8988T (cell line): Measurements from ENCODE around the gene CCN5.

Experiments used
- DNase-seq: peaks from one replicate; pipeline ENCODE4 v3.0.0; 2011

Gene CCN5

DNA sequence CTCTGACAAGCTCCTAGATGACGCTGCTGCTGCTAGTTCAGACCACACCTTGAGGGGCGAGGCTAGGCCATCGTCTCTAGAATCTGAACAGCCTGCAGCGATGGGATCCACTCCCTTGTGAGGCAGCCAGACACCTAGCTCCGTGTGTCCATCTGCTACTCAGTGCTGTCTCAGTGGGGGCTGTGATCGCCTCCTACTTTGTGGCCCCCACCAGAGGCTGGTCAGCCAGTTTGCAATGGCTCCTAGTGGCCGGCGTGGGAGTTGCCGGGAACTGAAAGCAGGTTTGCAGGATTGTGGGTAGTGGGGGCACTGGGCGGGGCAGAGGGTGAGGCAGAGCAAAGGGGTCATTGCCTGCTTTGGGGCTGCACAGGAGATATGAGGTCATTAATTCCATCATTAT lies 2.8 kb downstream of the CCN5 start:
- DNase-seq: peak; percentile 63

DNA sequence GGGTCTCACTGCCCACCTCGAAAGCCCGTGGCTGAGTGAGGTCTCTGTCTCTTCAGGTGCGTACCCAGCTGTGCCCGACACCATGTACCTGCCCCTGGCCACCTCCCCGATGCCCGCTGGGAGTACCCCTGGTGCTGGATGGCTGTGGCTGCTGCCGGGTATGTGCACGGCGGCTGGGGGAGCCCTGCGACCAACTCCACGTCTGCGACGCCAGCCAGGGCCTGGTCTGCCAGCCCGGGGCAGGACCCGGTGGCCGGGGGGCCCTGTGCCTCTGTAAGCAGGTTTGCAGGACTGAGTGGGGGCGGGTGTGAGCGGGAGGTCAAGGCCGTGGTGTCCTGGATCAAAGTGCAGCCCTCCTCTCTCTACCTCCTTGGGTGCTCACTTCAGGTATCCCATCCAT lies 4.7 kb downstream of the CCN5 start:
- DNase-seq: no peak

DNA sequence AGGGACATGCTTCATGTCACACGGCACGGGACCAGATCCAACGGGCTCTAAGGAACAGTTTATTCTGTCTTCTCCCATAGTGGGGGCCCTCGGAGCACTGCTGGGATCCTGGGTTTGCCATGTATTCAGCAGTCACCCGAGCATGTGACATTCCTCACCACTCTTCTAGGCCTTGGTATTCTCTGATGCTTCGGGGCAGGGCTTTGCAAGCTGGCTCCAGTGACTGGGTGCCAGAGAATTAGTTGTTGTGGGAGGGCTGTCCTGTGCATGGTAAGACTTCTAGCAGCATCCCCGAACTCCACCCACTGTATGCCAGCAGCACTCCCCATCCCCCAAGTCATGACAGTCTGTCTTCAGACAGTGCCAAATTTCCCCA lies 5.4 kb downstream of the CCN5 start:
- no peak for DNase-seq

DNA sequence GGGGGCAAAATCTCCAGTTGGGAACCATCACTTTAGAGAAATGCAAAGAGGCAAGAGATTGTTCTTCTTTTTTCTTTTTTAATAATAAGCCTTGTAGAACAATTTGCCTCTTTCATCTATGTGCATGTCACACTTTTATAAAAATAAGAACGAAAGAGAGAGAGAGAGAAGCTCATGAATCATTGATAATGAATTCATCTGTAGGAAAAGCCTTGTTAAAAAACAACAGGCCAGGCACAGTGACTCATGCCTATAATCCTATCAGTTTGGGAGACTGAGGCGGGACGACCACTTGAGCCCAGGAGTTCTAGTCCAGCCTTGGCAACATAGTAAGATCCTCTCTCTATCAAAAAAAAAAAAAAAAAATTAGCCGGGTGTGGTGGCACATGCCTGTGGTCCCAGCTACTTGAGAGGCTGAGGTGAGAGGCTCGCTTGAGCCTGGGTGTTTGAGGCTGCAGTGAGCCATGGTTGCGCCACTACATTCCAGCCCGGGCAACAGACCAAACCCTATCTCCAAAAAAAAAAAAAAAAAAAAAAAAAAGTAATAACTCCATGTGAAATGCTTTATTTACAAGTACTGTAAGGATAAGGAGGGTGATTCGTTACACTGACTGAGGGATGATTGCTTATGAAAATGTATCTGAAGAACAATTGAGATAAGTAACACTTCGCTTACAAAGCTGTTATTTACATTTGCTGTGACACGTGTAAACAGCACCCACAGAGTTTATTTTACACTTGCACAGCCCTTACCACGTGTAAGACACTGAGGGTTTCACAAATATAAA lies 6.0 kb downstream of the CCN5 start:
- no peak for DNase-seq

DNA sequence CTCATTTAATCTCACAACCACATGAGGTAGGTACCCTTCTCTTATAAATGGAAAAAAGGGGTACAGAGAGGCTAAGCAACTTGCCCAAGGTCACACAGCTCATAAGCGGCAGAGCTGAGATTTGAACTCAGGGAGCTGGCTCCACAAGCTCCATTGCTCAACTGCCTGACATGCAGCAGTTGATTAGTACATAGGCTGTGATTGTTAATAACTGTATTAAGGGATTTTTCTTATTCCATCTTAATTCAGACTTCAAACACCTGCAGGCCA lies 6.6 kb downstream of the CCN5 start:
- DNase-seq: no peak

DNA sequence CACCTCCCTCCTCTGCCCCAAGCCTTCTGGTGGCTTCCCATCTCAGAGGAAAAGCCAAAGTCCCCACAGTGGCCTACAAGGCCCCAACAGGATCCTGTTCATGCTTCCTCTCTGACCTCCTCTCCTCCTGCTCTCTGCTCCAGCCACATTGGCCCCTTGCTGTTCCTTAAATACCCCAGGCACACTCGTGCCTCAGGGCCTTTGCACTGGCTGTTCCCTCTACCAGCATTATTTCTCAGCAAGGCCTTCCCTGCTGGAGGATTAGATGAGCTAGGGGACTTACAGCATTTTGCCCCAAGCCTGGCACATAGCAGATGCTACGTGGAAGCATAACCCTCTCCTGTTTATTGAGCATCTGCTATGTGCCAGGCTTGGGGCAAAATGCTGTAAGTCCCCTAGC lies 7.8 kb downstream of the CCN5 start:
- no peak for DNase-seq

DNA sequence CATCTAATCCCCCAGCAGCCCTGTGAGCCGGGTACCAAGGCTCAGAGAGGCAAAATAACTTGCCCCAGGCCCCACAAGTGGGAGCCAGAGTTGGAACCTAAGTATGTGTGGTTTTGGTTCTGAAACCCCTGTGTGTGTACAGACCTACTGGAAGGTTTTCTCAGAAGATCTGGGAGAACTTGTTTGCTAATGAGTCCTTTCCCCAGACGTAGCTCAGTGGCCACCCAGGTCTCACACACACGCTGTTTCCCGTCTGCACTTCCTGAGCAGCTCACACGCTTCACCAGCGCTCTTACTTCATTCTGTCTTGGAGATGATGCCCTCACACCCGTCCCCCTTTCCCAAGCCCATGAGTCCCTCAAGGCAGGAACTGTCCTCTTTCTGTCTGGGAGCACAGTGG lies 8.2 kb downstream of the CCN5 start:
- DNase-seq: no peak

DNA sequence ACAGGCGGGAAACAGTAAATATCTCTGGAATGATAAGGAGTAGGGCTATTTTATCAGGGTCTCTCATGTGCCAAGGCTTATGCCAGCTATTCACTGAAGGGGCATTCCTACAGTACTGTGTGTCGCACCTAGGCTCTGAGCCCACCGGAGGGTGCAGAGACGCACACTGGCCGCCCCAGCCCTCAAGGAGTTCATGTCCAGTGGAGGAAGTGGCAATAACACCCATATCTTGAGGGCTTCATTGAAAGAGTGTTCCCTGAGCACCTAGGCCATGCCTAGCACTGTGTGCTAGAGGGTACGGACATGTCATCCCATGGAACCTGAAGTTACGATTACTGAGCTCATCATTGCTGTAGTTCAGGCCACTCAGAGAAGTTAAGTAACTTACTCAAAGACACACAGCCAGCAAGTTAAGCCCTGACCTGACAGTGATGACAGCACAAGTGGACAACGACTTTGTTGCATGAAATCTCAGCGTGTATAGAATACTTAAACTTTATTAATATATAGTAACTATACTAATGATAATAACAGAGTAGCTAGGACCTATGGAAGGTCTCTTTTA lies 8.7 kb downstream of the CCN5 start:
- no peak for DNase-seq

DNA sequence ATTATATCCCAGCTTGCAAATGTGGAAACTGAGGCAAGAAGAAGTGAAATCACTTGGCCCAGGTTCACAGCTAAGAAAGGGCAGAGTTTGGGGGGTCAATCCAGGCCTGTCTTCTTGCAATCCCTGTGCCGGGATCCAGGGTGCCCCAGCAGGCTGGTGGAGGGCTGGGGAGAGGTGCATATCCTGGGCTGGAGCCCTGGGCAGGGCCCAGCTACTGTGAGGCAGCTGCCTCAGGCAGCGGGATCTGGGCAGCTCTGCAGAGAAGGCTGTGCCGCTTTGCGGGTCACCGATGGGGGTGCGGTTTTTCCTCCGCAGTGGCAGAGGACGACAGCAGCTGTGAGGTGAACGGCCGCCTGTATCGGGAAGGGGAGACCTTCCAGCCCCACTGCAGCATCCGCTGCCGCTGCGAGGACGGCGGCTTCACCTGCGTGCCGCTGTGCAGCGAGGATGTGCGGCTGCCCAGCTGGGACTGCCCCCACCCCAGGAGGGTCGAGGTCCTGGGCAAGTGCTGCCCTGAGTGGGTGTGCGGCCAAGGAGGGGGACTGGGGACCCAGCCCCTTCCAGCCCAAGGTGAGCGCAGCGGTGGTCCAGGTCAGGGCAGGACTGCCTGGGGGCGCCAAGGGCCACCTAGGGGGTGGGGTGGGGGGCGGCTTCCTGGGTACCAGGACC lies 9.4 kb downstream of the CCN5 start:
- DNase-seq: no peak

DNA sequence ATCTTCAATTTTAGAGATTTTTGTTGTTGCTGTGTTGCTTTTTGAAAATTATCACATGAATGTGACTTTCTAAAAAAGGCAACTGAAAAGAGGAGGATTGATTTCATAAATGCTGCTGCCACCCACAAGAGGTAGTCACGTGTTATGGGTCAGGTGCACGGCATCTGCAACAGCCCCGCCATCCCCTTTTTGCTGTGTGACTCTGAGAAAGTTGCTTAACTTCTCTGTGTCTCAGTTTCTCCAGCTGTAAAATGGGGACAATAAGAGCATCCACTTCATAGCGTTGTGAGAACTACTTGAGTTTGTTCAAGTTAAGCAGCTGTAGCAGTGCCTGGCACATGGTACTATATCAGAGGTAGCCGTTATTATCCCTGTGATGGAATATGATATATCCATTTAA lies 10.7 kb downstream of the CCN5 start:
- no peak for DNase-seq

DNA sequence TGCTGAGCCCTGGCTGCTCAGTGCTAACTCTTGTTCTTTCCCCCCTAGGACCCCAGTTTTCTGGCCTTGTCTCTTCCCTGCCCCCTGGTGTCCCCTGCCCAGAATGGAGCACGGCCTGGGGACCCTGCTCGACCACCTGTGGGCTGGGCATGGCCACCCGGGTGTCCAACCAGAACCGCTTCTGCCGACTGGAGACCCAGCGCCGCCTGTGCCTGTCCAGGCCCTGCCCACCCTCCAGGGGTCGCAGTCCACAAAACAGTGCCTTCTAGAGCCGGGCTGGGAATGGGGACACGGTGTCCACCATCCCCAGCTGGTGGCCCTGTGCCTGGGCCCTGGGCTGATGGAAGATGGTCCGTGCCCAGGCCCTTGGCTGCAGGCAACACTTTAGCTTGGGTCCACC lies 11.9 kb downstream of the CCN5 start:
- no peak for DNase-seq

DNA sequence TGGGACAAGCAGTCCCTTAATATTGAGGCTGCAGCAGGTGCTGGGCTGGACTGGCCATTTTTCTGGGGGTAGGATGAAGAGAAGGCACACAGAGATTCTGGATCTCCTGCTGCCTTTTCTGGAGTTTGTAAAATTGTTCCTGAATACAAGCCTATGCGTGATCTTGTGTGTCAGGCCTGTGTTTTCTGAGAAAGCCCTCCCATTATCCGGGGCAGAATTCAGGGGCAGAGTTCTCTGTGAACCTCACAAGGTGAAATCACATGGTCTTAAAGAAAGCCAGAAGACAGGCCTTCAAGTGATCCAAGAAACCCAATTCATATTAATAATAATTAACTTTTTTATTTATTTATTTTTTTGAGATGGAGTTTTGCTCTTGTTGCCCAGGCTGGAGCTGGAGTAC lies 12.5 kb downstream of the CCN5 start:
- DNase-seq: no peak

DNA sequence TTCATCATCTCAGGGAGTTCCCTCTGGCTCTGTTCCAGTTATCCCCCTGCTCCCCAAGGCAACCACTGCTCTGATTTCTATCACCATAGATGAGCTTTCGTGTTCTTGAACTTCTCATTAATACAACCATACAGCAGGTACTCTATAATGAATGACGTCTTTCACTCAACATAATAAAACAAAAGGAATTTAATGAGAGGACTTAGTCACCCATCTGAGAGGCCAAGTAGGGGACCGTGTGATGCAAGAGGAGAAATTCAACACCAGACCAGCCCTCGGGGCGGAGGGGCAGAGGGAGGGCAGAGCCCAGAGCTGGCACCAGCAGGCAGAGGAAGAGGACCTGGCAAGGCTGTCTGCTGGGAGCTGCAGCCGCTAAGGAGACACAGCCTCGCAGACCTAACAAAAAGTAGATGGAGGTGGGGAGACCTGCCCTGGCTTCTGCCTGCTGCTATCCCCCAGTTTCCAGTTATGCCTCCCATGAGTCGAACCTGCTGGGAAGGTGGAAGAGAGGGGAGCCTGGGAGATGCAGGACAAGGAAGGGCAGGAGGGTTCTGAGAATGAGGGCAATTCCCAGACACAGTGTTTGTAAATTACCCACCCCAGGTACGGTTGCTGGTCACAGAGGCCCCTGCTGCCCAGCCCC lies 13.8 kb downstream of the CCN5 start:
- peak; percentile 84 for DNase-seq

DNA sequence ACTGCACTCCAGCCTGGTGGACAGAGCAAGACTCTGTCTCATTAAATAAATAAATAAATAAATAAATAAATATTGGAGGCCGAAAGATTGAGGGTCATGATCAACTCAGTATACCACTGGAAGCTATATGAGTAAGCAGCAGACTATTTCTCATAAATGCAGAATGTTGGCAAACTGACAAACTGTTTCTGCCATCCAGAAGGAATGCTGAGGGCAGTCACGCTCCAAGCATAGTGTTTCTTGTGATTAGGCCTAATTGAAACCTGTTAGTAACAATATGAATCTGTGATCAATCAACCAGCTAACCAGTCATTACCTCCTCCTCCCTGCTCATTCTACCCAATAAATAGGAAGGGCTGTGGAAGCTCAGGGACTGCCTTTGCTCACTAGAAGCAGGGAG lies 15.3 kb downstream of the CCN5 start:
- DNase-seq: no peak

DNA sequence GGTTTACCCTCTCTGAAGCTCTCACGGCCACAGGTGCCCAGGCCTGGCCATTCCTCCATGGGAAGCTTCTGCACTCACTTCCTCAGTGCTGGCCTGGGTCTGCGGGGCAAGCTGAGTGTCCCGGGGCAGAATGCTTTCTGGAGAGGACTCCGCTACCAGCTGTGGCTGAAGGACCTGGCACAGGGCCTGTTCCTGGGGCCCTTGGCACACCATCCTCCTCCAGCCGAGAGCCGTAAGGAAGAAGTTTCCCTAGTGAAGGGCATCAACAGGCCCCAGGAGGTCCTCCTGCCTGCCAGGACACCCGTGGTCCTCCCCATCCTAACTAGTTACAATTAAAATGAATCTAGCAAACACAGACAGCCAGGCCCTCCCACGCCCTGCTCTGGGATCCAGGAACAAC lies 16.5 kb downstream of the CCN5 start:
- DNase-seq: no peak

DNA sequence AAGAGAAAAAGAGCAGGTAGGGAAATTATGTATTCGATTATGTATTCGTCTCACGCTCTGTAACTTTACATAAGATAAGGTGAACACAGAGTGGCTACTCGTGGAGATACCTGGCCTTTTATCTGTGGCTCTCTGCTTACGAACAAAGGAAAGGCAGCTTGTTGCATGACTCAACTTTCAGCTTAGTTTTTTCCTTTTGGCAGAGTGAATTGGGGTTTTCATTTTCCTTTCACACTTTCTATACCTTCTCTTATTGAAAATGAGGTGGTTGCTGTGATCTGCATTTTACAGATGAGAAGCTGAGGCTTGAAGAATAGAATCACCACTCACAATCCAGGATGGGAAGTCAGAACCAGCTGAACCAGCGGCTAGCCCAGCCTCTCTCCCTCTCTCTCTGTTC lies 17.2 kb downstream of the CCN5 start:
- DNase-seq: no peak

DNA sequence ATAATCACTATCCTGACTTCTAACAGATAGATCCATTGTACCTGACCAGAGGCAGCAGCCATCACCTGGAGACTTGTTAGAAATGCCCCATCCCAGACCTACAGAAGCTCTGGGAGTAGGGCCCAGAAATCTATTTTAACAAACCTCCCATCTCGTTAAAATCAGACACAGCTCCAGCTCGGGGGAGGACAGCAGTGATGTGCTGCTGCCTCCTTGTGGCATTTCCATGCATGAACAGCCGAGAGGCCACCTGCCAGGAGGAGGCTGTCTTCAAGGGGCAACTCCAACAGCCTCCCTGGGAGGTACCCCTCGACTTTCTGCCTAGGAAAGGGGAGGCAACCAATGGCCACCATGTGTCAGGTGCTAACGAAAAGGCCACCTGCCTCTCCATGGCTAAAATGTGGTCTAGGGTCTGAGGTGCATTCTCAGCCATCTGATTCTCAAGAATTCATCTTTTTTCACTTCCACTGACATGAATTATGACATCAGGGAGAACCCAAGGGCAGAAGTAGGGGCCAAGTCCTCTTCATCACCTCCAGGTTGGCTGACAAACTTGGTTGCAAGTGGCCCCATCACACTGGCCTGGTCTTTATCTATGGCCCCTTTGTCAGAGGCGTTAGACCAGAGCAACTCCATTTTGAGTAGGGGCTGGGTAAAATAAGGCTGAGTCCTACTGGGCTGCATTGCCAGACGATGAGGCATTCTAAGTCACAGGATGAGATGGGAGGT lies 18.3 kb downstream of the CCN5 start:
- no peak for DNase-seq

DNA sequence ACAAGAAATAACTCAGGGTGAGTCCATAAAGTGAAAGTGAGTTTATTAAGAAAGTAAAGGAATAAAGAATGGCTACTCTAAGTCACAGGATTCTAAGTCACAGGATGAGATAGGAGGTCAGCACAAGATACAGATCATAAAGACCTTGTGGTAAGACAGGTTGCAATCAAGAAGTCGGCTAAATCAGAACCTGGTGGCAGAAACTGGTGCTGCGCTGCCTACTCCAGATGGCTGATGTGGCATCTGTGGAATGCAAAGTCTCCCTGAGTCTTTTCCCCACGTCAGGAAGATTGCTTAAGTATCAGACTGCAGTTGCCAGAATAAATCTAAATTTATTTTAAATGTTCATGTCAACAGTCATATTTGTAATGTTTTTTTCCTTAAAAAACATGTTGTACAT lies 19.8 kb downstream of the CCN5 start:
- DNase-seq: no peak

DNA sequence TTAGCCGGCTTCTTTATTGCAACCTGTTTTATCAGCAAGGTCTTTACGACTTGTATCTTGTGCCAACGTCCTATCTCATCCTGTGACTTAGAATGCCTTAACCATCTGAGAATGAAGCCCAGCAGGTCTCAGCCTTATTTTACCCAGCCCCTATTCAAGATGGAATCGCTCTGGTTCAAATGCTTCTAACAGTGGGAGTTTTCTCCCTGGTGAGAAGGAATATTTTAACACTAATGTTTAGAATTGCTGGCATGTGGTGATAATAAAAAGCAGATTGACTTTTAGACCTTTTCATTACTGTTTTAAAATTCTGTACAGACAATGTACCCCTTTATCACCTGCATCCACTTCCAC lies 20.6 kb downstream of the CCN5 start:
- DNase-seq: no peak

DNA sequence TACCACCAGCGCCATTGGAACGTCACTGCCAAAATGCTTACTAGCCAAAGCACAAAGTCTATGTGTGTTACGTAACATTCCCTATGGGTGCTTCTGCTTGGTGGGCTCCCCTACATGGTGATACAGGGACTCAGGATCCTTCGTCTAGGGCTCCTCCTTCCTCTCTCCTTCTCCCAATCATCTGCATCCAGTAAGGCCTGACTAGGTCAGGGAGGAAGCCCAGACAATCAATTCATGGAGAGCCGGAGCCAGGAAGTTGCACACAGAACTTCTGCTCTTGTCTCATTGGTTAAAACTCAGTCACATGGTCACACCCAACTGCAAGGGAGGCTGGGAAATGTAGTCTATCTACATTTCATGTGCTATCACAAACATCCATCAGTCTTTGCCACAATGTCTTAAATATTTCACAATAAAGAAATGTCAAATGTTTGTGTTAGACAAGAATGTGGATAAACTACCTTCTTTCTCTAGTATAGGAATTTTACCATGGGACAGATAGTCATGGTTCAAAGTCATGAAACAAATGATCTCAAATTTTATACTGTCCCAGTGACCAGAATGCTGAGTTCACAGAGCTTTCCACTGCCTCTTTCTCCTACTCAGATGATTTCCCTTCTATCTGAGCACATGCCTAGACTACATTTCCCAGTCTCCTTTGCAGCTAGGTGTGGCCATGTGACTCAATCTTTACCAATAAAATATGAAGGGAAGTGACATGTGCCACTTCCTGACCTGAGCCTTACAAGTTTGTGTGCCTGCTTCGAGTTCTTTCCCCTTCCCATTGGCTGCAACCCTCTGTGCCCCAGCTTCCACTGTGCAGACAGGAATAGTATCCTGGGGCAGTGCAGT lies 21.2 kb downstream of the CCN5 start:
- no peak for DNase-seq

DNA sequence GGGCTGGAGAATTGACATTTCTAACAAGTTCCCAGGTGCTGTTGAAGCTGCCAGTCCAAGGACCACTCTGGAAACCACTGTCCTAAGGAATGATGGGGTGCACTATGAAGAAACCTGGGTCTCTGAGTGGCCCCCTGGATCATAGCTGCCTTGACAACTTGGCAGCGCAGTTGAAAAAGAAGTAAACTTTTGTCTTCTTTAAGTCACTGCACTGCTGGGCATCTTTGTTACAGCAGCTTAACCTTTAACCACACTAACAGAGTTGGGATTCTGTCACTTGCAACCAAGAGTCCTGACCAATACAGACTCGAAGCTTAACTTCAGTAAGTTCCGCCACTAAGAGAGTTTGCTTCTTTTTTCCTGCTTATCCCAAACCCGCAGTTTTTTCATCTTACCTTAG lies 21.9 kb downstream of the CCN5 start:
- no peak for DNase-seq

DNA sequence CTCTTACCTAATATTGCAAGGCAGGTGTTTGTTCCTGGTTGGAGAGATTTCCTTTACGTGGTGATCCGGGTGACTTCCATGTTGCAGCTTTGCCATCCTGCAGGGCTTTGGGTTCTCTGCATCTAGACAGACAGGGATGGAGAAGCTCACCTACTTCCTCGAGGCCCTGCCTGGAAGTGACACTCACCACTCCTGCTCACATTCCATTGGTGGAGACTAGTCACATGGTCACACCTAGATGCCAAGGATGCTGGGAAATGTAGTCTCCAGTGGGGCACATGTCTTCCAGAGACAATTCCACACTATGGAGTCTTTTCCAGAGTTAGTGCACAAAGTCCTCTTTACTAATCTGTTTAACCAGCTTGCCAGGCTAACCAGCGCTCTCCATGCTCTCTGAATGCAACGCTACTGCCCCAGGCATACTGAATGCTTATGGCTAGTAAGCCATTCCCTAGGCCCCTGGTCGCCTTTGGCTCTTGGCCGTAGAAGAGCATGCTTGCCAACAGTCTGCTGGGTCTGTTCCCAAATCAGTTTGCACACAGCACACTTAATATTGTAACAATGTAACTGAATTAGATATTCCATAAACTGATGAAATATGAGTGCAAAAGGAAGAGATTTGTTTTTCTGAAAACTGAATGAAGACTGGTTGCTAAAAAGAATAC lies 23.8 kb downstream of the CCN5 start:
- DNase-seq: peak; percentile 91
